Endodermal cell (in vitro differentiated cells): ENCODE data around the gene RAET1E. TPM values are rescaled to one million over a fixed set of nuclear protein-coding genes. Genes with fewer than 3 reads are reported as not detected.

Experiments
- DNase-seq: peaks from one replicate; pipeline ENCODE4 v3.0.0-alpha.2; 2017
- H3K27ac ChIP-seq: 2 replicates; pipeline ENCODE4 v1.5.1; 2013; ENCODE audit warnings: mild to moderate bottlenecking, low read depth, low read length, moderate library complexity
- H3K27me3 ChIP-seq: 2 replicates; pipeline ENCODE4 v1.6.1; 2013; ENCODE audit warnings: mild to moderate bottlenecking, low read length, moderate library complexity; ENCODE audit not compliant: insufficient read depth, control insufficient read depth, poor library complexity, severe bottlenecking
- H3K36me3 ChIP-seq: 2 replicates; pipeline ENCODE4 v1.7.0; 2013; ENCODE audit warnings: mild to moderate bottlenecking, low read length, moderate library complexity; ENCODE audit not compliant: control insufficient read depth, insufficient read depth
- H3K4me1 ChIP-seq: one replicate; pipeline ENCODE4 v1.7.0; 2013; ENCODE audit warnings: low read length; ENCODE audit not compliant: control insufficient read depth, insufficient read depth
- H3K4me3 ChIP-seq: 2 replicates; pipeline ENCODE4 v1.5.1; 2013; ENCODE audit warnings: mild to moderate bottlenecking, low read length, moderate library complexity
- H3K9ac ChIP-seq: 2 replicates; pipeline ENCODE4 v1.6.1; 2013; ENCODE audit warnings: mild to moderate bottlenecking, low read length, moderate library complexity; ENCODE audit not compliant: poor library complexity, severe bottlenecking; ENCODE audit errors: extremely low read depth
- H3K9me3 ChIP-seq: 2 replicates; pipeline ENCODE4 v1.6.1; 2013; ENCODE audit warnings: mild to moderate bottlenecking, low read length, moderate library complexity; ENCODE audit not compliant: control insufficient read depth
- H3K27ac Mint-ChIP-seq: 2 replicates; pipeline ENCODE4 v1.8.0; 2020; ENCODE audit warnings: mixed read lengths
- H3K27me3 Mint-ChIP-seq: 2 replicates; pipeline ENCODE4 v1.8.0; 2021; ENCODE audit warnings: mild to moderate bottlenecking, mixed read lengths; ENCODE audit not compliant: insufficient read depth
- H3K36me3 Mint-ChIP-seq: 2 replicates; pipeline ENCODE4 v1.8.0; 2020; ENCODE audit warnings: low read depth, mixed read lengths
- H3K4me1 Mint-ChIP-seq: 2 replicates; pipeline ENCODE4 v1.8.0; 2020; ENCODE audit warnings: mixed read lengths
- H3K4me3 Mint-ChIP-seq: 2 replicates; pipeline ENCODE4 v1.8.0; 2020; ENCODE audit warnings: mild to moderate bottlenecking, moderate library complexity, mixed read lengths
- H3K9me3 Mint-ChIP-seq: 2 replicates; pipeline ENCODE4 v1.8.0; 2020; ENCODE audit warnings: mild to moderate bottlenecking, mixed read lengths
- CTCF ChIP-seq: fragments of 200-600 bp; sonication (generic); conservative IDR thresholded peaks from 2 replicates; pipeline ENCODE4 v1.5.0; 2021; ENCODE audit warnings: antibody characterized with exemption, mild to moderate bottlenecking
- WGBS, 2 experiments: methylation state at CpG; one replicate each; pipeline versions ENCODE4 v1.1.5 to v1.1.7; 2013; ENCODE audit warnings: missing lambda C conversion rate in 2 of 2, mixed read lengths in 1 of 2; ENCODE audit not compliant: insufficient coverage in 1 of 2, insufficient read length in 1 of 2; 5-methylcytosine and 5-hydroxymethylcytosine counted together
- total RNA-seq, 2 donors: library from RNA; stranded (reverse); fragmentation: NEBNext Ultra II Directional in 1 of 2; extraction: Animal tissue kit (Norgen Biotek cat#: 25700) in 1 of 2; gene quantifications; 2 replicates in 1 of 2; 3 replicates in 1 of 2; pipeline ENCODE4 v1.2.1, GENCODE V29; 2021

Gene RAET1E
- total RNA-seq, 2 donors from 2014 or later, result not detected

- WGBS, 2 experiments, result 91 to 94% methylated on average over 6 of the region's 6 CpGs
- Mint-ChIP-seq H3K27me3 (peaks cover 28% of the 10 kb centered on the region), H3K4me1 (peaks cover 9% of the 10 kb centered on the region), H3K27ac (no peak overlapping the region), H3K36me3 (no peaks in the 10 kb centered on the region), H3K4me3 (no peak overlapping the region), H3K9me3 (no peaks in the 10 kb centered on the region)
- Histone ChIP-seq H3K9ac (no peak overlapping the region), H3K9me3 (no peaks in the 10 kb centered on the region), H3K4me3 (no peak overlapping the region), H3K27ac (no peak overlapping the region), H3K36me3 (no peaks in the 10 kb centered on the region), H3K27me3 (peaks cover 13% of the 10 kb centered on the region), H3K4me1 (no peaks in the 10 kb centered on the region)
- no peak for TF ChIP-seq CTCF
- DNase-seq, result no peak
Observed at GRCh38 chr6:149901444-149902140, 3.7 kb upstream of the RAET1E start.

GRCh38 chr6:149900620-149901443 is 2.9 kb upstream of the RAET1E start:
- WGBS, 2 experiments, result 90 to 93% methylated on average over 4 to 11 of the region's 11 CpGs
- no peak overlapping the region for H3K9ac ChIP-seq
- no peaks in the 10 kb centered on the region for H3K36me3 ChIP-seq
- no peak overlapping the region for H3K27ac ChIP-seq
- H3K9me3 ChIP-seq, result no peaks in the 10 kb centered on the region
- H3K36me3 Mint-ChIP-seq, result no peaks in the 10 kb centered on the region
- H3K27ac Mint-ChIP-seq, result no peak overlapping the region
- peaks cover 22% of the 10 kb centered on the region for H3K27me3 Mint-ChIP-seq
- peaks cover 7% of the 10 kb centered on the region for H3K27me3 ChIP-seq
- peak; percentile 43 for DNase-seq
- H3K4me3 Mint-ChIP-seq, result no peak overlapping the region
- no peaks in the 10 kb centered on the region for H3K9me3 Mint-ChIP-seq
- peaks cover 9% of the 10 kb centered on the region for H3K4me1 Mint-ChIP-seq
- no peak overlapping the region for H3K4me3 ChIP-seq
- H3K4me1 ChIP-seq, result no peaks in the 10 kb centered on the region
- TF ChIP-seq CTCF, result no peak

DNA sequence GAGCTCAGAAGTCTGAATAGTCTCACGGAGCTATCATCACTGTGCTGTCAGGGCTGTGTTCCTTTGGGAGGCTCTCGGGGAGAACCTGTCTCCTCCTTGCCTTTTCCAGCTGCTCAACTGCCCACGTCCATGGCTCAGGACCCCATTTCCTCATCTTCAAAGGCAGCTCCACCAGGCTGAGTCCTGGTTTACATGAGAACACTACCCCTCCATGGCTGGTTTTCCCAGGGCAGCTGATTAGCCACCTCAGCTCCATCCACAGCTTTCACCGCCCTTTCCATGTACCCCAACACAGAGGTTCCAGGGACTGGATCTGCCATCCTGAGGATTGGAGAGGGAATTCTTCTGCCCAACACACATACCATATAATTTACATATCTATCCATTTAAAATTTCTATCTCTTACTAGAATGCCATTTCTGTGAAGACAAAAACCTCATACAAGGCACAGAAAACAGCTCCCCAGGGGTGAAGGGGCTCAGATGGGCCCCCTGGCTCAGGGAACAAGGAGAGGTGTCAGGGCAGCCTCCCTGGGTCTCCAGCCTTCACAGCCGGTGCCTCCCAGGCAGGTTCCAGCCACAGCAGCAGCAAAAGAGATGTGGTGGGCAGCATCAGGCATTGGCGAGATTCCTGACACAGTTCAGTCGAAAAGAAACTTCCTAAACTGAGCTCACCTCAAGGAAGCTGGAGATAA is 2.2 kb upstream of the RAET1E start:
- Mint-ChIP-seq H3K27me3 (peaks cover 22% of the 10 kb centered on the region), H3K4me3 (no peak overlapping the region), H3K27ac (no peak overlapping the region), H3K9me3 (no peaks in the 10 kb centered on the region), H3K4me1 (peaks cover 15% of the 10 kb centered on the region), H3K36me3 (no peaks in the 10 kb centered on the region)
- WGBS, 2 experiments, result 57 to 79% methylated on average over 3 to 7 of the region's 7 CpGs
- no peak overlapping the region for H3K4me3 ChIP-seq
- no peaks in the 10 kb centered on the region for H3K9me3 ChIP-seq
- peaks cover 7% of the 10 kb centered on the region for H3K27me3 ChIP-seq
- no peaks in the 10 kb centered on the region for H3K36me3 ChIP-seq
- no peak for TF ChIP-seq CTCF
- no peak overlapping the region for H3K27ac ChIP-seq
- H3K4me1 ChIP-seq, result no peaks in the 10 kb centered on the region
- H3K9ac ChIP-seq, result no peak overlapping the region
- DNase-seq, result peak; percentile 16
